Type B pancreatic cell (in vitro differentiated cells): ENCODE results near the gene DOCK3. TPM values are rescaled to one million over a fixed set of nuclear protein-coding genes. Genes with fewer than 3 reads are reported as not detected.

ENCODE experiments used
- DNase-seq: peaks from one replicate; pipeline ENCODE4 v3.0.0; 2021; ENCODE audit warnings: mixed read lengths; ENCODE audit not compliant: unreplicated experiment; ENCODE audit errors: extremely low spot score
- H3K27ac Mint-ChIP-seq: 2 replicates; pipeline ENCODE4 v1.8.0; 2021; ENCODE audit warnings: mild to moderate bottlenecking, mixed read lengths
- H3K27me3 Mint-ChIP-seq: 2 replicates; pipeline ENCODE4 v1.8.0; 2021; ENCODE audit warnings: mixed read lengths
- H3K36me3 Mint-ChIP-seq: 2 replicates; pipeline ENCODE4 v1.8.0; 2021; ENCODE audit warnings: mixed read lengths
- H3K4me1 Mint-ChIP-seq: one replicate; pipeline ENCODE4 v1.8.0; 2021; ENCODE audit warnings: mixed read lengths; ENCODE audit not compliant: unreplicated experiment
- H3K4me3 Mint-ChIP-seq: 2 replicates; pipeline ENCODE4 v1.8.0; 2021; ENCODE audit warnings: mild to moderate bottlenecking, mixed read lengths
- H3K9me3 Mint-ChIP-seq: 2 replicates; pipeline ENCODE4 v1.8.0; 2021; ENCODE audit warnings: mixed read lengths
- CTCF ChIP-seq: fragments of 200-600 bp; sonication (generic); conservative IDR thresholded peaks from 2 replicates; pipeline ENCODE4 v1.5.0; 2021; ENCODE audit warnings: antibody characterized with exemption, mild to moderate bottlenecking
- total RNA-seq: library from RNA; stranded (reverse); gene quantifications from 2 replicates; pipeline ENCODE4 v1.2.1, GENCODE V29; 2021; ENCODE audit warnings: low replicate concordance

Gene DOCK3
- total RNA-seq, 1 donor from 2014 or later, result 5.9 TPM

GRCh38 chr3:51337666-51338065, 662.9 kb downstream of the DOCK3 start:
- no peak for TF ChIP-seq CTCF
- peaks cover 24% of the 10 kb centered on the region for H3K4me1 Mint-ChIP-seq
- H3K9me3 Mint-ChIP-seq, result no peaks in the 10 kb centered on the region
- peaks cover 7% of the 10 kb centered on the region for H3K36me3 Mint-ChIP-seq
- DNase-seq, result no peak
- H3K27me3 Mint-ChIP-seq, result no peaks in the 10 kb centered on the region
- H3K27ac Mint-ChIP-seq, result no peak overlapping the region
- no peak overlapping the region for H3K4me3 Mint-ChIP-seq

- Mint-ChIP-seq H3K27me3 (no peaks in the 10 kb centered on the region), H3K4me3 (no peak overlapping the region), H3K4me1 (peaks cover 24% of the 10 kb centered on the region), H3K27ac (no peak overlapping the region), H3K36me3 (peaks cover 7% of the 10 kb centered on the region), H3K9me3 (no peaks in the 10 kb centered on the region)
- TF ChIP-seq CTCF, result no peak
- DNase-seq, result no peak
Measured at GRCh38 chr3:51338632-51339031, 663.9 kb downstream of the DOCK3 start.

- no peak for TF ChIP-seq CTCF
- H3K36me3 Mint-ChIP-seq, result peaks cover 4% of the 10 kb centered on the region
- H3K4me1 Mint-ChIP-seq, result peaks cover 17% of the 10 kb centered on the region
- H3K27ac Mint-ChIP-seq, result peak overlapping the region; percentile 73
- peak overlapping the region; percentile 35 for H3K4me3 Mint-ChIP-seq
- no peaks in the 10 kb centered on the region for H3K27me3 Mint-ChIP-seq
- no peaks in the 10 kb centered on the region for H3K9me3 Mint-ChIP-seq
- no peak for DNase-seq
Measured at GRCh38 chr3:51340013-51340829, 665.5 kb downstream of the DOCK3 start.

- no peak overlapping the region for H3K27ac Mint-ChIP-seq
- H3K4me1 Mint-ChIP-seq, result peaks cover 17% of the 10 kb centered on the region
- TF ChIP-seq CTCF, result no peak
- H3K36me3 Mint-ChIP-seq, result peaks cover 4% of the 10 kb centered on the region
- no peaks in the 10 kb centered on the region for H3K9me3 Mint-ChIP-seq
- no peaks in the 10 kb centered on the region for H3K27me3 Mint-ChIP-seq
- H3K4me3 Mint-ChIP-seq, result no peak overlapping the region
- DNase-seq, result no peak
Measured at GRCh38 chr3:51340989-51341636, 666.4 kb downstream of the DOCK3 start.

GRCh38 chr3:51343918-51344687, 669.4 kb downstream of the DOCK3 start:
- no peak for DNase-seq
- Mint-ChIP-seq H3K27ac (peak overlapping the region; percentile 91), H3K4me1 (peaks cover 16% of the 10 kb centered on the region), H3K4me3 (peak overlapping the region; percentile 36), H3K36me3 (peaks cover 4% of the 10 kb centered on the region), H3K9me3 (no peaks in the 10 kb centered on the region), H3K27me3 (no peaks in the 10 kb centered on the region)
- no peak for TF ChIP-seq CTCF
